ENCODE results near the gene POP5. TPM values are rescaled to one million over a fixed set of nuclear protein-coding genes. Genes with fewer than 3 reads are reported as not detected.
"Not testable (repeated sequence)": the region's sequence is repeated elsewhere in the genome, so short reads cannot be mapped to it uniquely, and the experiment has no call there.

Gene POP5
- total RNA-seq, 2 experiments from 2014 or later, result 63.3 to 64.0 TPM

- Mint-ChIP-seq H3K27me3 (ENCODE audit: low read depth) (no peaks in the 10 kb centered on the region), H3K4me3 (peak within 1 kb of the TSS; percentile 88), H3K27ac (peak within 1 kb of the TSS; percentile 87), H3K4me1 (ENCODE audit: low read depth) (peaks cover 52% of the 10 kb centered on the region), H3K9me3 (ENCODE audit: insufficient read depth) (no peaks in the 10 kb centered on the region), H3K36me3 (ENCODE audit: low read depth) (peaks cover 37% of the 10 kb centered on the region)
- CTCF ChIA-PET, result interaction anchor here (0.5 to 1.5 kb wide), 3 partner anchors 48 to 430 kb away, joined by 3 to 11 read pairs (median 3); partner anchors contain the start of gene SRSF9
- DNase-seq, result peak; percentile 83
- ATAC-seq, result peak; percentile 75
- POLR2A ChIA-PET, result interaction anchor here (0.6 to 1.6 kb wide), 7 partner anchors 9 to 552 kb away, joined by 3 to 6 read pairs (median 4); partner anchors contain the start of genes POP5, RNU4-1 and RNU4-2
Measured at GRCh38 chr12:120534203-120534702, 46.9 kb downstream of the POP5 start, which contains the start of gene RNF10. Gene RNF10, plus strand, starts transcription at chr12:120534356. Its CDS starts 456 bp downstream, at chr12:120534812.

DNA sequence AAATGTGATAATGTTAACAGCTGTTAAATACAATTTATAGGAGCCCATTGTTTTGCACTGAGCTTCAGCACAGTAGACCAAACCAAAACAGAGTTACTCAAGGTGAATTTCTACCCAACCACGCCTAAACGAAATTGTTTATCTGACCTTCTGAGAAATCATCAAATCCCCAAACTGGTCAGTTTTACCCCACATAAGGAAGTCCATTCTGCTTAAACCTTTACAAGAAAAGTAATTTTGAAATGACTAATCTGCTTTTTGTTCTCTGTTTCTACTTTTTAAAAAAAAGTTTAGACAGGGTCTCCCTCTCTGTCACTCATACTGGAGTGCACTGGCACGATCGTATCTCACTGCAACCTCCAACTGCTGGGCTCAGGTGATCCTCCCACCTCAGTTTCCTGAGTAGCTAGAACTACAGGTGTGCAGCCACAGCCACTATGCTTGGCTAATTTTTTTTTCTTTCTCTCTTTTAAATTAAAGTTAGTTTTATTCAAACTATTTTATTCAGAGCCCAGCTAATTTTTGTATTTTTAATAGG is 48.4 kb downstream of the POP5 start:
- no peaks in the 10 kb centered on the region for H3K9me3 Mint-ChIP-seq (ENCODE audit: insufficient read depth)
- peaks cover 41% of the 10 kb centered on the region for H3K4me1 Mint-ChIP-seq (ENCODE audit: low read depth)
- CTCF ChIA-PET, result interaction anchor here (1.1 kb wide), 1 partner anchor 50 kb away, joined by 4 read pairs; no protein-coding TSS in a partner anchor
- H3K4me3 Mint-ChIP-seq, result no peak overlapping the region
- ATAC-seq (no peak), DNase-seq (no peak)
- H3K27ac Mint-ChIP-seq, result peak overlapping the region; percentile 62
- no peaks in the 10 kb centered on the region for H3K27me3 Mint-ChIP-seq (ENCODE audit: low read depth)
- POLR2A ChIA-PET, result no interaction called here
- peaks cover 26% of the 10 kb centered on the region for H3K36me3 Mint-ChIP-seq (ENCODE audit: low read depth)

DNA sequence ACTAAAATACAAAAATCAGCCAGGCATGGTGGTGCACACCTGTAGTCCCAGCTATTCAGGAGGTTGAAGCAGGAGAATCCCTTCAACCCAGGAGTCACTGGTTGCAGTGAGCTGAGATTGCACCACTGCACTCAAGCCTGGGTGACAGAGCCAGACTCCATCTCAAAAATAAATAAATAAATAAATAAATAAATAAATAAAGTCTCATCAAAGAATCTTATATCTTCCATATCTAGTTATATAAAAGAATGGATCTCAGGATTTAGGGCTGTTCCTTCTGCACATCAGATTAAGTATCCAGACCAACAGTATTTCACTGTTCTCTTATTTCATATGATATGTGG is 50.8 kb downstream of the POP5 start:
- Mint-ChIP-seq H3K4me1 (ENCODE audit: low read depth) (peaks cover 22% of the 10 kb centered on the region), H3K4me3 (peak overlapping the region; percentile 100), H3K36me3 (ENCODE audit: low read depth) (peaks cover 11% of the 10 kb centered on the region)
- H3K27ac Mint-ChIP-seq; H3K9me3 Mint-ChIP-seq (ENCODE audit: insufficient read depth); ATAC-seq; DNase-seq; POLR2A ChIA-PET; H3K27me3 Mint-ChIP-seq (ENCODE audit: low read depth): not testable (repeated sequence)
- CTCF ChIA-PET, result interaction anchor here (1.4 kb wide), 1 partner anchor 38 kb away, joined by 4 read pairs; no protein-coding TSS in a partner anchor

- Mint-ChIP-seq H3K4me3 (peak overlapping the region; percentile 100), H3K9me3 (ENCODE audit: insufficient read depth) (no peaks in the 10 kb centered on the region), H3K27me3 (ENCODE audit: low read depth) (no peaks in the 10 kb centered on the region), H3K36me3 (ENCODE audit: low read depth) (peaks cover 7% of the 10 kb centered on the region), H3K4me1 (ENCODE audit: low read depth) (peaks cover 22% of the 10 kb centered on the region), H3K27ac (peak overlapping the region; percentile 99)
- ATAC-seq (no peak), DNase-seq (no peak)
- POLR2A ChIA-PET, result interaction anchor here (0.7 to 1.7 kb wide), 2 partner anchors 9 to 34 kb away, joined by 3 to 8 read pairs; partner anchors contain the start of gene DYNLL1
- CTCF ChIA-PET, result interaction anchor here (0.7 to 1.7 kb wide), 5 partner anchors 13 to 117 kb away, joined by 3 to 7 read pairs (median 4); partner anchors contain the start of genes POP5 and SRSF9
Measured at GRCh38 chr12:120529641-120530417, 51.4 kb downstream of the POP5 start.

GRCh38 chr12:120528861-120529525 is 52.2 kb downstream of the POP5 start, which contains the start of gene COQ5:
Gene COQ5, minus strand, starts transcription at chr12:120529158. Its CDS starts 17 bp downstream, at chr12:120529141.
- POLR2A ChIA-PET, result interaction anchor here (0.5 to 1.7 kb wide), 9 partner anchors 10 to 874 kb away, joined by 3 to 8 read pairs (median 4); partner anchors contain the start of genes DYNLL1, MLEC, POP5 and RNU4-1
- Mint-ChIP-seq H3K27me3 (ENCODE audit: low read depth) (no peaks in the 10 kb centered on the region), H3K4me3 (peak within 1 kb of the TSS; percentile 100), H3K4me1 (ENCODE audit: low read depth) (peaks cover 20% of the 10 kb centered on the region), H3K36me3 (ENCODE audit: low read depth) (peaks cover 7% of the 10 kb centered on the region), H3K27ac (peak within 1 kb of the TSS; percentile 99), H3K9me3 (ENCODE audit: insufficient read depth) (no peaks in the 10 kb centered on the region)
- DNase-seq (peak; percentile 90), ATAC-seq (peak; percentile 96)
- CTCF ChIA-PET, result interaction anchor here (1.0 to 1.7 kb wide), 6 partner anchors 12 to 500 kb away, joined by 3 to 7 read pairs (median 4); partner anchors contain the start of genes POP5 and SRSF9

Other genes with a start within 250 kb of the POP5 start
- not detected for gene MSI1, start 212.2 kb downstream of the POP5 start, total RNA-seq
- 100 to 1,000 TPM; 337 to 351 TPM for gene COX6A1, start 143.3 kb downstream of the POP5 start, total RNA-seq
- gene TRIAP1, start 135.0 kb downstream of the POP5 start, total RNA-seq, result 10 to 100 TPM; 36.2 to 40.9 TPM
- gene GATC, start 135.0 kb downstream of the POP5 start, total RNA-seq, result 10 to 100 TPM; 25.4 to 31.9 TPM
- 100 to 1,000 TPM; 199 to 219 TPM for gene SRSF9, start 111.7 kb downstream of the POP5 start, total RNA-seq
- gene DYNLL1, start 85.3 kb downstream of the POP5 start, total RNA-seq, result 100 to 1,000 TPM; 273 to 275 TPM
- 10 to 100 TPM; 28.6 to 30.6 TPM for gene COQ5, start 52.2 kb downstream of the POP5 start, total RNA-seq
- gene RNF10, start 47.0 kb downstream of the POP5 start, total RNA-seq, result 100 to 1,000 TPM; 192 to 204 TPM
- under 1 TPM in 1 of 2 experiments, not detected in 1; 0.34 TPM for gene CABP1, start 59.2 kb upstream of the POP5 start, total RNA-seq
- gene MLEC, start 105.7 kb upstream of the POP5 start, total RNA-seq, result 100 to 1,000 TPM in 1 of 2 experiments, 10 to 100 TPM in 1; 95.0 to 102 TPM
- 10 to 100 TPM; 18.5 to 18.9 TPM for gene UNC119B, start 129.1 kb upstream of the POP5 start, total RNA-seq
- gene ACADS, start 144.4 kb upstream of the POP5 start, total RNA-seq, result 10 to 100 TPM; 18.6 to 19.1 TPM